IPS-20b (cell line): ENCODE measurements around the gene ALKBH5.

ENCODE experiments used
- H3K27ac ChIP-seq: one replicate; pipeline ENCODE4 v1.5.1; 2013; ENCODE audit warnings: low read length
- H3K27me3 ChIP-seq: 2 replicates; pipeline ENCODE4 v1.6.1; 2013; ENCODE audit warnings: mild to moderate bottlenecking, low read length, inconsistent platforms; ENCODE audit not compliant: insufficient read depth
- H3K36me3 ChIP-seq: 2 replicates; pipeline ENCODE4 v1.6.1; 2013; ENCODE audit warnings: low read depth, mild to moderate bottlenecking, inconsistent platforms, low read length, moderate library complexity; ENCODE audit not compliant: insufficient read depth
- H3K4me1 ChIP-seq: 2 replicates; pipeline ENCODE4 v1.6.1; 2013; ENCODE audit warnings: mild to moderate bottlenecking, control low read depth, inconsistent platforms, low read length, moderate library complexity; ENCODE audit not compliant: insufficient read depth
- H3K4me3 ChIP-seq: 2 replicates; pipeline ENCODE4 v1.5.1; 2013; ENCODE audit warnings: mild to moderate bottlenecking, low read length, inconsistent platforms
- H3K9ac ChIP-seq: 2 replicates; pipeline ENCODE4 v1.6.1; 2013; ENCODE audit warnings: low read depth, mild to moderate bottlenecking, inconsistent platforms, low read length, moderate library complexity
- H3K9me3 ChIP-seq: 2 replicates; pipeline ENCODE4 v1.6.1; 2013; ENCODE audit warnings: mild to moderate bottlenecking, low read depth, low read length, inconsistent platforms; ENCODE audit not compliant: insufficient read depth

Gene ALKBH5

DNA sequence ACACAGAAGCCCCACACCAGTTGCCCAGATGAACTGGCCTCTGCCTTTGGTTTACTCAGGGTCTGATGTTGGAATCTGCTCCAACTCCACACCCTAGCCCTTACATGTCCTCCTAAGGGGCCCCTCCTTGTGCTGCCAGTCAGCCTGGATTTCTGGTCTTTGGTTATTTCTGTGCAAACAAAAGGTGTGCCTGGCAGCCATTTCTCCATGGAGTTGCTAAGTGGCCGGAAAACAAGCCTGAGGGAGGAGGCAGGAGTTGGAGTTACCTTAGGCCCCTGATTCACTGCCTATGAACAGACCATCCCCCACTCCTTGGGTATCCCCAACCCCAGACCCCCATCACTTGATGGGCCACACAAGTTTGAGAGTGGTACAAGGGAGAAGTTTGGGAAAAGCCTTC, 4.4 kb upstream of the ALKBH5 start:
- H3K9me3 ChIP-seq = no peaks in the 10 kb centered on the region

GRCh38 chr17:18179804-18180203, 3.8 kb upstream of the ALKBH5 start:
- Histone ChIP-seq H3K27me3 (no peaks in the 10 kb centered on the region), H3K9ac (no peak overlapping the region), H3K36me3 (no peaks in the 10 kb centered on the region), H3K4me1 (peaks cover 2% of the 10 kb centered on the region; the same call in 1 of the 2 replicates), H3K4me3 (no peak overlapping the region), H3K27ac (no peak overlapping the region), H3K9me3 (no peaks in the 10 kb centered on the region)

More for the DNA sequence above, 4.4 kb upstream of the ALKBH5 start:
- Histone ChIP-seq H3K9ac (no peak overlapping the region), H3K27me3 (no peaks in the 10 kb centered on the region), H3K27ac (no peak overlapping the region), H3K4me1 (peaks cover 2% of the 10 kb centered on the region; the same call in 1 of the 2 replicates), H3K4me3 (no peak overlapping the region), H3K36me3 (no peaks in the 10 kb centered on the region)

DNA sequence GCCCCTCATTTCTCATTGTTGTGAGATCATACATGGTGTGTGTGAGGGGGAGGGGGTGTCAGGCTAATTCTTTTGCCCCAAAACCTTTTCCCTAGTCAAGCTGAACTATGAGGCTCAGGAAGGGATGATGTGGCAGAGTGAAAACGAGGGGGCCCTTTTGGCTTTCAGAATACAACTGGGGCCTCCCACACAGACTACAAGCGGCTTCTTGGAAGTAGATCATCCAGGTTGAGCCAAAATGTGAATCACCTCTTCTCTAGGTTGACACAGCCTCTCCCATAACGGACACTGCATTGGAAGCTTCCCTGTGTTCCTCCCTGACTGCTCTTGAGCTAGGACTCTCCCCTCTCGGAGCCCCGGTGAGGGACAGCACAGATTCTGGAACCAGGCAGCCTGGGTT, 2.3 kb upstream of the ALKBH5 start:
- H3K9ac ChIP-seq = no peak overlapping the region
- no peaks in the 10 kb centered on the region for H3K27me3 ChIP-seq
- no peaks in the 10 kb centered on the region for H3K9me3 ChIP-seq
- peaks cover 14% of the 10 kb centered on the region for H3K4me1 ChIP-seq
- H3K36me3 ChIP-seq = peaks cover 7% of the 10 kb centered on the region; the same call in 1 of the 2 replicates
- no peak overlapping the region for H3K27ac ChIP-seq
- H3K4me3 ChIP-seq = no peak overlapping the region

DNA sequence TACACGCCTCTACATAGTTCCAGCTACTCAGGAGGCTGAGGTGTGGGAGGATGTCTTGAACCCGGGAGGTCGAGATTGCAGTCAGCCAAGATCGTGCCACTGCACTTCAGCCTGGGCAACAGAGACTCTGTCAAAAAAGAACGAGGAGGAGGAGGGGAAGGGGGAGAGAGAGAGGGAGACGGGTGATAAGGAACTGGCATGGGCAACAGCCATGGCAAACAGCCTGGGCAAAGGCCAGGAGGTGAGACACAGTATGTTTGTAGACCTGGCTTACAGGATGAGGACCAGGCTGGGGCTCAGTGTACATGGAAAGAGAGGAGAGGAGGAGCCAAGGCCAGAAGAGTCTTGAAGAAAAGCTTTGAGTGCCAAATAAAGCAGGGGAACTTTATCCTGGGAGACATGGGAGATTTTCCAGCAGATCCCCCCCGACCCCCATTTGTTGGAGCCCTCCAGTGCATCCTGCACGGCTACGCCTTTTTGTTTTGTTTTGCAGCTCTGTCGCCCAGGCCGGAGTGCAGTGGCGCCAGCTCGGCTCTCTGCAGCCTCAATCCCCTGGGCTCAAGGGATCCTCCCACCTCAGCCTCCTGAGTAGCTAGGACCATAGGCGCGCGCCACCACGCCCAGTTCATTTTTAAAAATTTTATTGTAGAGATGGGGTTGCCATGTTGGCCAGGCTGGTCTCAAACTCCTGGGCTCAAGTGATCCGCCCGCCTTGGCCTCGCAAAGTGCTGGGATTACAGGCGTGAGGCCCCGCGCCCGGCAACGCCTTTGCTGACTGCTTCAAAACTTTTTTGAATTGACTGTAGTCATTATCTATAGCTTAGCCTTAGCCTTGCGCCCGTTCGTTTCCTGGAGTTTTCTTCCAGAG, 1.3 kb upstream of the ALKBH5 start:
- Histone ChIP-seq H3K27ac (peak overlapping the region; percentile 40), H3K36me3 (peaks cover 17% of the 10 kb centered on the region), H3K4me1 (peaks cover 14% of the 10 kb centered on the region), H3K27me3 (no peaks in the 10 kb centered on the region), H3K9ac (peak overlapping the region; percentile 94; the same call in 1 of the 2 replicates), H3K4me3 (peak overlapping the region; percentile 88), H3K9me3 (no peaks in the 10 kb centered on the region)

- Histone ChIP-seq H3K4me3 (peak overlapping the region; percentile 88), H3K4me1 (peaks cover 14% of the 10 kb centered on the region), H3K27ac (peak overlapping the region; percentile 40), H3K9ac (peak overlapping the region; percentile 94; the same call in 1 of the 2 replicates), H3K36me3 (peaks cover 23% of the 10 kb centered on the region), H3K27me3 (no peaks in the 10 kb centered on the region), H3K9me3 (no peaks in the 10 kb centered on the region)
Observed at GRCh38 chr17:18182978-18183333, 672 bp upstream of the ALKBH5 start.

- H3K4me1 ChIP-seq = peaks cover 14% of the 10 kb centered on the region
- no peaks in the 10 kb centered on the region for H3K27me3 ChIP-seq
- peaks cover 32% of the 10 kb centered on the region for H3K36me3 ChIP-seq
- no peaks in the 10 kb centered on the region for H3K9me3 ChIP-seq
- H3K27ac ChIP-seq = no peak overlapping the region
- H3K9ac ChIP-seq = peak overlapping the region; percentile 94
- peak overlapping the region; percentile 88 for H3K4me3 ChIP-seq
Observed at GRCh38 chr17:18184143-18185031, 759 bp downstream of the ALKBH5 start.

DNA sequence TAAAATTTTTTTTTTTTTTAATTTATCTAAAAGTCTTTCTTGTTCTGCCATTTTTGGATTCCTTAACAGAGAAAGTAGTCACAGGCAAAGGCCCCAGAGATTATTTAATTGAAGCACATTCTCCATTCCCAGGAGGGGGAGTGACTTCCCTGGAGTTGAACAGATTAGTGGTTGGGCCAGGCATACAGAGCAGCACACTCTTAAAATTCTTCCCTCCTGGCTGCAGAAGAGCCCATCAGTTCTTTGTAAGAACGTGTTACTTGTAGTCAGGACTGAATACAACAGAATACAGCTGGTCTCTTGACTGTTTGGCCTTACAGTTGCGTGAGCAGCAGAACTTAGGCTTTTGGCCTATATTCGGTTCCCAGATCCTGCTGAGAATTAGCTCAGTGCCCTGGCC, 1.8 kb downstream of the ALKBH5 start:
- peak overlapping the region; percentile 88 for H3K4me3 ChIP-seq
- peak overlapping the region; percentile 94; the same call in 1 of the 2 replicates for H3K9ac ChIP-seq
- H3K27ac ChIP-seq = no peak overlapping the region
- H3K4me1 ChIP-seq = peaks cover 14% of the 10 kb centered on the region
- peaks cover 37% of the 10 kb centered on the region for H3K36me3 ChIP-seq
- no peaks in the 10 kb centered on the region for H3K27me3 ChIP-seq
- no peaks in the 10 kb centered on the region for H3K9me3 ChIP-seq

- Histone ChIP-seq H3K4me1 (peaks cover 14% of the 10 kb centered on the region), H3K27me3 (no peaks in the 10 kb centered on the region), H3K36me3 (peaks cover 37% of the 10 kb centered on the region), H3K9ac (peak overlapping the region; percentile 94; the same call in 1 of the 2 replicates), H3K9me3 (no peaks in the 10 kb centered on the region), H3K4me3 (peak overlapping the region; percentile 88), H3K27ac (no peak overlapping the region)
Observed at GRCh38 chr17:18185832-18186626, 2.4 kb downstream of the ALKBH5 start.

DNA sequence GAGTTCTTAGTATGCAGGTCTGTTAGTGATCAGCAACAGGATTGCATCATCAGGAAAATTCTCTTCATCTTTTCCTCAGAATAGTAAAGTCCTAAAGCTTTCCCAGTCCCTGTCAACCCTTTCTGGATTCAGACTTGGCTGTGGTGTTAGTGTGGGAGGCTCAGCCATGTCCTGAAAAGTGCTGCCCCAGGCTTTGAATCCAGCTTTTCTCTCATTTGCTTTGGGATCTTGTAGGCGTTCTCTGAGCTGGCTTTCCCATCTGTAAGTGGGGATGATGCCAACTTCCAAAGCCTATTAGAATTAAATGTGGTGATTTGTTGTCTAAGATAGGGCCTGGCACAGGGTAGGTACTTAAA, 3.0 kb downstream of the ALKBH5 start:
- peaks cover 14% of the 10 kb centered on the region for H3K4me1 ChIP-seq
- H3K36me3 ChIP-seq = peaks cover 37% of the 10 kb centered on the region
- peak overlapping the region; percentile 88 for H3K4me3 ChIP-seq
- no peaks in the 10 kb centered on the region for H3K9me3 ChIP-seq
- no peak overlapping the region for H3K27ac ChIP-seq
- no peaks in the 10 kb centered on the region for H3K27me3 ChIP-seq
- H3K9ac ChIP-seq = peak overlapping the region; percentile 94; the same call in 1 of the 2 replicates

- Histone ChIP-seq H3K9me3 (no peaks in the 10 kb centered on the region), H3K36me3 (peaks cover 37% of the 10 kb centered on the region), H3K4me3 (peak overlapping the region; percentile 88), H3K27ac (no peak overlapping the region), H3K9ac (peak overlapping the region; percentile 94; the same call in 1 of the 2 replicates), H3K27me3 (no peaks in the 10 kb centered on the region), H3K4me1 (peaks cover 14% of the 10 kb centered on the region)
Observed at GRCh38 chr17:18187226-18187625, 3.6 kb downstream of the ALKBH5 start.
